Upper lobe of right lung (tissue), 1 donor: ENCODE measurements around the gene DCC. TPM values are rescaled to one million over a fixed set of nuclear protein-coding genes. Genes with fewer than 3 reads are reported as not detected.

Source experiments
- ATAC-seq: fragments of 200-7000 bp; cut with Tn5 transposase; one replicate; pipeline ENCODE4 v1.9.1; 2020; ENCODE audit warnings: mild to moderate bottlenecking, moderate library complexity
- DNase-seq: peaks from one replicate; pipeline ENCODE4 v3.0.0-alpha.2; 2020
- H3K27ac ChIP-seq: fragments of 200-600 bp; one replicate; pipeline ENCODE4 v1.8.0; 2022
- H3K27me3 ChIP-seq: fragments of 200-600 bp; one replicate; pipeline ENCODE4 v1.8.0; 2022; ENCODE audit warnings: mild to moderate bottlenecking
- H3K36me3 ChIP-seq: fragments of 200-600 bp; one replicate; pipeline ENCODE4 v1.8.0; 2022
- H3K4me1 ChIP-seq: fragments of 200-600 bp; one replicate; pipeline ENCODE4 v1.8.0; 2022
- H3K4me3 ChIP-seq: fragments of 200-600 bp; one replicate; pipeline ENCODE4 v1.8.0; 2022; ENCODE audit warnings: mild to moderate bottlenecking
- H3K9me3 ChIP-seq: fragments of 200-600 bp; one replicate; pipeline ENCODE4 v1.8.0; 2022
- intact Hi-C: fragments of 100-400 bp; cut with DNase I; formaldehyde crosslinking; loops from one replicate; pipeline ENCODE4 v1.11.0; 2022
- total RNA-seq: library from RNA; stranded (reverse); fragmentation: NEBNext Ultra II Directional; extraction: Animal tissue kit (Norgen Biotek cat#: 25700); gene quantifications from one replicate; pipeline ENCODE4 v1.2.1, GENCODE V29; 2021
- TF ChIP-seq, protein P1 (sequence below): fragments of 200-600 bp; IDR thresholded peaks from one replicate; pipeline ENCODE4 v1.8.0; 2022; ENCODE audit warnings: antibody characterized with exemption
- donor health status: DM: no; HTN: yes; CAD: no; lungs with severe emphysema.

DCC gene
- total RNA-seq, 1 donor from 2014 or later, result 7.1 TPM

DNA sequence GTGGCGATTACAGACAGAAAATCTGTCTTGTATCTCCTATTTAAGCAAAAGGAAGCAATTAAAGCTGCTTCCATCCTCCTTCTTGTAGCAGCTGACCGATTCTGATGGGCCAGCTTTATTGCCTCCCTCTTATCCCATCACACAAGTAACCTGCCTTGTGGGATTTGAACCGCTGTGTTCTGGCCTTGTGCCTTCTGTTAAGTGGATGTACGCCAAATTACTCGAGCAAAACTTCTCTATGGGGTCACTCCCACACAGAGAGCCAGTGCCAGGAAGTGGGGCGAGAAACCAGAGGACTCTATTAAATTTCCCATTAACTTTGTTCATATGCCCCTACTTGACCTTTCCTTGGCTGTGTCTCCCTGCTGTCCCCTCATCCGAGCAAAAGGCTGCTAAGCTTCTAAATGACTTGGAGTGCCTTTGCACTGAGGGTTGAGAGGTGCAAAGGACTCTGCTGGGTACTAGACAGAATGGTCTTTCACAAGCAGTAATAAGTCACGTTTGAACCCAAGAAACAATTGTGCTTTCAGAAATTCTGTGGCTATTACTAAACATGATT is 1212.0 kb downstream of the DCC start:
- H3K27me3 ChIP-seq, result no peaks in the 10 kb centered on the region
- TF ChIP-seq, protein P1, sequence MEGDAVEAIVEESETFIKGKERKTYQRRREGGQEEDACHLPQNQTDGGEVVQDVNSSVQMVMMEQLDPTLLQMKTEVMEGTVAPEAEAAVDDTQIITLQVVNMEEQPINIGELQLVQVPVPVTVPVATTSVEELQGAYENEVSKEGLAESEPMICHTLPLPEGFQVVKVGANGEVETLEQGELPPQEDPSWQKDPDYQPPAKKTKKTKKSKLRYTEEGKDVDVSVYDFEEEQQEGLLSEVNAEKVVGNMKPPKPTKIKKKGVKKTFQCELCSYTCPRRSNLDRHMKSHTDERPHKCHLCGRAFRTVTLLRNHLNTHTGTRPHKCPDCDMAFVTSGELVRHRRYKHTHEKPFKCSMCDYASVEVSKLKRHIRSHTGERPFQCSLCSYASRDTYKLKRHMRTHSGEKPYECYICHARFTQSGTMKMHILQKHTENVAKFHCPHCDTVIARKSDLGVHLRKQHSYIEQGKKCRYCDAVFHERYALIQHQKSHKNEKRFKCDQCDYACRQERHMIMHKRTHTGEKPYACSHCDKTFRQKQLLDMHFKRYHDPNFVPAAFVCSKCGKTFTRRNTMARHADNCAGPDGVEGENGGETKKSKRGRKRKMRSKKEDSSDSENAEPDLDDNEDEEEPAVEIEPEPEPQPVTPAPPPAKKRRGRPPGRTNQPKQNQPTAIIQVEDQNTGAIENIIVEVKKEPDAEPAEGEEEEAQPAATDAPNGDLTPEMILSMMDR, result no peak
- H3K4me1 ChIP-seq, result no peaks in the 10 kb centered on the region
- no peak overlapping the region for H3K4me3 ChIP-seq
- H3K36me3 ChIP-seq, result no peaks in the 10 kb centered on the region
- ATAC-seq (no peak), DNase-seq (no peak)
- intact Hi-C loops, result no loop called here
- no peaks in the 10 kb centered on the region for H3K9me3 ChIP-seq
- no peak overlapping the region for H3K27ac ChIP-seq

DNA sequence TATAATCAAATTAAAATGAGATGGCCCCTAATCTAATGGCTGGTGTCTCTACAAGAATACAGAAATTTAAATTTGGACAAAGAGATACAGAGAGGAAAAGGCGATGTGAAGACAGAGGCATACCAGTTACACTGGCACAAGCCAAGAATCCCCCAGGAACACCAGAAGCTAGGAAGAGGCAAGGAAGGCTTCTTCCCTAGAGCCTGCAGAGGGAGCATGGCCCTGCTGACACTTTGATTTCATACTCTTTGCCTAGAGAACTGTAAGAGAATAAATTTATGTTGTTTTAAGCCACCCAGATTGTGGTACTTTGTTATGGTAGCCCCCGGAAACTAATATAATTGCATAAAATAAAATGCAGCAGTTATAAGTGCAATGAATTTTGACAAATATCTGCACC is 1213.0 kb downstream of the DCC start:
- Histone ChIP-seq H3K36me3 (no peaks in the 10 kb centered on the region), H3K27me3 (no peaks in the 10 kb centered on the region), H3K9me3 (no peaks in the 10 kb centered on the region), H3K4me3 (no peak overlapping the region), H3K4me1 (no peaks in the 10 kb centered on the region), H3K27ac (no peak overlapping the region)
- ATAC-seq, result no peak
- DNase-seq, result no peak
- intact Hi-C loops, result no loop called here
- TF ChIP-seq, protein P1, result no peak

DNA sequence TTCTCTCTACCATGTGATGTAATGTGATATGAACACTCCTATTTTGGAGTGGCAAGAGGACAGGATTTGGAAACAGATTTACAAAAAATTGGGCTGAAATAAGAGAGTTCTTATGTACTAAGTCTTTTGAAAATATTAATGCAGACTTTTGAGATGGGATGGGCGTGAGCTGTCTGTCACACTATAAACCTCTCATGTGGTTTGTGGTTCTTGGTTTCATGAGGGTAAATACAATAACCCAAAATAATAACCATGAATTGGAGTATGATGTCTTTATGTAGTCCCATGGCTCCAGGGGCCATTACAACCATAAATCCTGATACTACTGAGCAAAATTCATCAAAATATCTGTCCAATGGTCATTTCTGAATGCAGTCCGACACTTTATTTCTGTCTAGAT is 1216.5 kb downstream of the DCC start:
- intact Hi-C loops, result no loop called here
- H3K4me3 ChIP-seq, result no peak overlapping the region
- no peak for DNase-seq
- ATAC-seq, result no peak
- no peaks in the 10 kb centered on the region for H3K27me3 ChIP-seq
- H3K36me3 ChIP-seq, result no peaks in the 10 kb centered on the region
- no peaks in the 10 kb centered on the region for H3K4me1 ChIP-seq
- no peaks in the 10 kb centered on the region for H3K9me3 ChIP-seq
- no peak overlapping the region for H3K27ac ChIP-seq
- TF ChIP-seq, protein P1, result no peak

DNA sequence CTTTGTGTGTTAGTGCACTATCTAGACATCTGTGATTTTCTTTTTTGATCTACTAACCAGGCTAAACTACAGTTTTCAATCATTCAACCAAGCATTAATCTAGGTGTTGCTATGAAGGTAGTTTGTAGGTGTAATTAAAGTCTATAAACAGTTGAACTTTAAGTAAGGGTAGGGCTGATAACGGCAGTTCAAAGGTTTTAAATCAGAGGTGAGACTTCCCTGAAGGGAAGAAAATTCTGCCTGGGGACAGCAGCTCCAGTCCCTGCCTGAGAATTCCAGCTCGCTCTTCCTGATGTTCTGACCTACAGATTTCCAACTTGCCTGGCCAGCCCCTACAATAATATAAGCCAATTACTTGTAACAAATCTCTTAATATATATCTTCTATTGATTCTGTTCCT is 1220.5 kb downstream of the DCC start:
- intact Hi-C loops, result no loop called here
- TF ChIP-seq, protein P1, result no peak
- Histone ChIP-seq H3K4me1 (no peaks in the 10 kb centered on the region), H3K4me3 (no peak overlapping the region), H3K27ac (no peak overlapping the region), H3K9me3 (no peaks in the 10 kb centered on the region), H3K27me3 (no peaks in the 10 kb centered on the region), H3K36me3 (no peaks in the 10 kb centered on the region)
- no peak for DNase-seq
- no peak for ATAC-seq

DNA sequence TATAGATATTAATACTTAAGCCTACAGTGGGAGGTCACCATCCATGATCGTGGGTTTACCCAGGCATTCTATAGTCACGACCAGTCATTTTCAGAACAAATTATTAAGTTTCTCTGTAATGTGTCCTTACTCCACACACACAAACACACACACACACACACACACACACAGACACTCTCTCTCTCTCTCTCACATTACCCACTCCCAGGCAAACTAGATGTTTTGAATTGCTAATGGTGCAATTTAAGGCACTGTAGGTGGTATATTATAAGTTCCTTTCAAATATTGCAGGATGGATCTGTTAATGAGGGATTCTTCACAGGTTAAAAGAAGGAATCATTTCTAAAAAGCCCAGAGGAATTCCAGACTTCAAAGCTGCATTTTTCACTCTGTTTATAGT is 1226.6 kb downstream of the DCC start:
- intact Hi-C loops, result no loop called here
- Histone ChIP-seq H3K36me3 (no peaks in the 10 kb centered on the region), H3K9me3 (no peaks in the 10 kb centered on the region), H3K27me3 (no peaks in the 10 kb centered on the region), H3K4me1 (peaks cover 5% of the 10 kb centered on the region), H3K27ac (no peak overlapping the region), H3K4me3 (no peak overlapping the region)
- ATAC-seq (no peak), DNase-seq (no peak)
- TF ChIP-seq, protein P1, result no peak
